ENCODE results near the gene PRR7. TPM values are rescaled to one million over a fixed set of nuclear protein-coding genes. Genes with fewer than 3 reads are reported as not detected.

The PRR7 gene
- total and polyA plus RNA-seq, 2 of the 13 experiments (the other 11 are each of a cell fraction or from before 2014, with no cell fraction given): 4.8 to 5.0 TPM

- intact Hi-C loops (cut with micrococcal nuclease; ENCODE audit: unreplicated experiment) (no loop called here), in situ Hi-C loops (cut with HindIII; ENCODE audit: extremely low pct_ligation_motif_present, low pct_unique_long_range_greater_than_20kb) (no loop called here)
- Histone ChIP-seq H3K4me1 (ENCODE audit: insufficient read depth, low read length) (peaks cover 35% of the 10 kb centered on the region), H3K4me3 (replicated peaks in 1 of 3; ENCODE audit: insufficient read depth in 1 of 3, low read depth in 2 of 3, low read length in 3 of 3) (no peak overlapping the region), H2AFZ (ENCODE audit: low read length) (no peak overlapping the region), H3K27me3 (ENCODE audit: control insufficient read depth in 1 of 2, insufficient read depth in 2 of 2, low read length in 2 of 2) (no peaks in the 10 kb centered on the region), H3K4me2 (ENCODE audit: low read depth, low read length) (no peak overlapping the region), H3K79me2 (ENCODE audit: insufficient read depth, low read length) (no peaks in the 10 kb centered on the region), H4K20me1 (ENCODE audit: insufficient read depth, low read length) (no peaks in the 10 kb centered on the region), H3K9ac (ENCODE audit: insufficient read depth, low read depth, low read length) (no peak overlapping the region), H3K27ac (ENCODE audit: extremely low read length, insufficient read depth, low read length) (no peak overlapping the region), H3K36me3 (replicated peaks in 1 of 2; ENCODE audit: control insufficient read depth in 1 of 2, insufficient read depth in 2 of 2, low read length in 2 of 2) (peaks cover 14 to 23% of the 10 kb centered on the region in 2 experiments; a peak in 4 of 5 replicates), H3K9me3 (ENCODE audit: low read length) (no peaks in the 10 kb centered on the region)
- BruUV-seq (replicated peaks): no TSS peak
- ATAC-seq (no peak), DNase-seq (ENCODE audit: low spot score) (no peak), FAIRE-seq (no peak)
- WGBS (ENCODE audit: low lambda C conversion rate): 98% methylated on average over 10 of the region's 10 CpGs
- CTCF ChIA-PET (ENCODE audit: low intra/inter-chr PET ratio, low total read pairs): no interaction called here
- TF ChIP-seq RBFOX2 (IDR thresholded peaks at IDR 0.05; ENCODE audit: low read depth, low read length) (peak; percentile 53; the same call in 1 of the 2 replicates), AGO1 (IDR thresholded peaks at IDR 0.05; ENCODE audit: low read depth, low read length, poor library complexity, severe bottlenecking) (peak; percentile 27), SMAD1 (CRISPR knock-in tag; IDR thresholded peaks at IDR 0.05; ENCODE audit: borderline replicate concordance, low read depth) (no peak), MLLT10 (CRISPR knock-in tag; IDR thresholded peaks at IDR 0.05) (no peak), ZNF256 (CRISPR knock-in tag; conservative IDR thresholded peaks at IDR 0.05) (no peak), BCL6 (CRISPR knock-in tag; IDR thresholded peaks at IDR 0.05) (no peak), ZNF343 (CRISPR knock-in tag; IDR thresholded peaks at IDR 0.05) (no peak), AGO2 (optimal IDR thresholded peaks at IDR 0.05; ENCODE audit: low read depth, low read length) (peak; percentile 93)
- POLR2A ChIA-PET: interaction anchor here (1.3 to 2.6 kb wide), 2 partner anchors 9 to 12 kb away, joined by 3 to 6 read pairs; partner anchors contain the start of gene GRK6
Measured at GRCh38 chr5:177438468-177438867, 8.1 kb upstream of the PRR7 start.

- H3K4me1 ChIP-seq (ENCODE audit: insufficient read depth, low read length): peaks cover 30% of the 10 kb centered on the region
- H3K4me3 ChIP-seq (replicated peaks in 1 of 3; ENCODE audit: insufficient read depth in 1 of 3, low read depth in 2 of 3, low read length in 3 of 3): no peak overlapping the region
- H2AFZ ChIP-seq (ENCODE audit: low read length): no peak overlapping the region
- H3K27ac ChIP-seq (ENCODE audit: extremely low read length, insufficient read depth, low read length): no peak overlapping the region
- in situ Hi-C loops (cut with HindIII; ENCODE audit: extremely low pct_ligation_motif_present, low pct_unique_long_range_greater_than_20kb): no loop called here
- H3K79me2 ChIP-seq (ENCODE audit: insufficient read depth, low read length): no peaks in the 10 kb centered on the region
- TF ChIP-seq ZNF12 (CRISPR knock-in tag; IDR thresholded peaks at IDR 0.05) (0 out of 2 replicates have a peak, but pooled peaks have one; percentile 53), RBM22 (optimal IDR thresholded peaks at IDR 0.05; ENCODE audit: low read length) (peak; percentile 64), ATRX (CRISPR knock-in tag; IDR thresholded peaks at IDR 0.05; ENCODE audit: borderline replicate concordance) (no peak), SRY (CRISPR knock-in tag; IDR thresholded peaks at IDR 0.05) (no peak), ZSCAN12 (CRISPR knock-in tag; IDR thresholded peaks at IDR 0.05) (no peak)
- H4K20me1 ChIP-seq (ENCODE audit: insufficient read depth, low read length): peaks cover under 1% of the 10 kb centered on the region; the same call in 1 of the 2 replicates
- FAIRE-seq (no peak), DNase-seq (ENCODE audit: low spot score) (no peak), ATAC-seq (no peak)
- BruUV-seq (replicated peaks): no TSS peak
- H3K27me3 ChIP-seq (ENCODE audit: control insufficient read depth in 1 of 2, insufficient read depth in 2 of 2, low read length in 2 of 2): no peaks in the 10 kb centered on the region
- no peaks in the 10 kb centered on the region for H3K9me3 ChIP-seq (ENCODE audit: low read length)
- intact Hi-C loops (cut with micrococcal nuclease; ENCODE audit: unreplicated experiment): no loop called here
- CTCF ChIA-PET (ENCODE audit: low intra/inter-chr PET ratio, low total read pairs): no interaction called here
- POLR2A ChIA-PET: interaction anchor here (0.8 kb wide), 1 partner anchor 8 kb away, joined by 3 read pairs; no protein-coding TSS in a partner anchor
- H3K4me2 ChIP-seq (ENCODE audit: low read depth, low read length): no peak overlapping the region
- WGBS (ENCODE audit: low lambda C conversion rate): 99% methylated on average over 4 of the region's 4 CpGs
- no peak overlapping the region for H3K9ac ChIP-seq (ENCODE audit: insufficient read depth, low read depth, low read length)
- H3K36me3 ChIP-seq (replicated peaks in 1 of 2; ENCODE audit: control insufficient read depth in 1 of 2, insufficient read depth in 2 of 2, low read length in 2 of 2): peaks cover 8 to 17% of the 10 kb centered on the region in 2 experiments; a peak in 4 of 5 replicates
Measured at GRCh38 chr5:177439518-177440053, 7.0 kb upstream of the PRR7 start.

Data from HepG2 (cell line).